HFFc6 (cell line): Measurements from ENCODE around the gene BCAS1. TPM values are rescaled to one million over a fixed set of nuclear protein-coding genes. Genes with fewer than 3 reads are reported as not detected.
A peak's percentile ranks its signal among the peaks of the same experiment; 100 is the strongest.

Source experiments
- DNase-seq: peaks from one replicate; pipeline ENCODE4 v3.0.0-alpha.2; 2018
- H3K27ac Mint-ChIP-seq: 2 replicates; pipeline ENCODE4 v1.8.0; 2020; ENCODE audit warnings: mild to moderate bottlenecking, mixed read lengths
- H3K27me3 Mint-ChIP-seq: 2 replicates; pipeline ENCODE4 v1.8.0; 2021; ENCODE audit warnings: mild to moderate bottlenecking, moderate library complexity, mixed read lengths; ENCODE audit not compliant: insufficient read depth
- H3K36me3 Mint-ChIP-seq: 2 replicates; pipeline ENCODE4 v1.8.0; 2021; ENCODE audit warnings: low read depth, mixed read lengths
- H3K4me1 Mint-ChIP-seq: 2 replicates; pipeline ENCODE4 v1.8.0; 2020; ENCODE audit warnings: low read depth, mixed read lengths
- H3K4me3 Mint-ChIP-seq: 2 replicates; pipeline ENCODE4 v1.8.0; 2020; ENCODE audit warnings: mild to moderate bottlenecking, moderate library complexity, mixed read lengths
- H3K9me3 Mint-ChIP-seq: 2 replicates; pipeline ENCODE4 v1.8.0; 2020; ENCODE audit warnings: mild to moderate bottlenecking, mixed read lengths
- total RNA-seq, 6 experiments: library from RNA; stranded (reverse); fragmentation: NEBNext Ultra II Directional; extraction: Animal tissue kit (Norgen Biotek cat#: 25700); gene quantifications; 2 replicates in 1 of 6; 3 replicates in 5 of 6; pipeline ENCODE4 v1.2.3, GENCODE V29; 2021
- TF ChIP-seq, protein P1 (sequence below): fragments of 200-600 bp; sonication (generic); IDR thresholded peaks from 2 replicates; pipeline ENCODE4 v1.5.0; 2021; ENCODE audit warnings: antibody characterized with exemption, mild to moderate bottlenecking

The BCAS1 gene
- total RNA-seq, 6 experiments from 2014 or later: 0.07 TPM; not detected in 5

DNA sequence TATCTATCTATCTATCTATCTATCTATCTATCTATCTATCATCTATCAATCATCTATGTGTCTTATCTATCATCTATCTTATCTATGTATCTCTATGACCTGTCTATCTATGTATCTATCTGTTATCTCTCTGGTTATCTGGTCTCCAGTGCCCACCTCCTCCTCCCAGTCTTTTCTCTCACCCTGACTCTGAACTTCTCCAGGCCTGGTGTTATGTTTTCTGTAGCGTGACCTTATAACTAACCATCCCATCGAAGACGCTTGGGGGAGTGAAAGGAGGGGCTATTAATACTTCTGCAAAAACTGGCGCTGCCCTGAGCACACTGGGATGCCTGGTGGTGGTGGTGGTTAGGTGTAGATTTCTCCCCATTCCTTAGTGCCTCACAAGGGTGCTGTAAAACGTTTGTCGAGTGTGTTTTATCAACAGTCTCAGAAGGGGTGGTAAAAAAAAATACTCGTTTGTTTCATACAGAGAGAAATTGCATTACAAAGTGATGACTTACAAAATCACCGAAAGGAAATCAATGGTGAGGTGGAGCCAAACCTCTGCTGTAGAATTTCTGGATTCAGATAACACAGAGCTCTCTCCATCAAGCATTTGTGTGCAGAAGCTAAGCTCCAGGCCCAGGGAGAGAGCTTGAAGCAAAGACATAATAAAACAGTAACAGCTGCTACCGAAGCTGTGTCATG lies 156.2 kb downstream of the BCAS1 start:
- Mint-ChIP-seq H3K4me1 (peaks cover 68% of the 10 kb centered on the region), H3K4me3 (peak overlapping the region; percentile 92), H3K36me3 (peaks cover 9% of the 10 kb centered on the region; the same call in 1 of the 2 replicates), H3K9me3 (no peaks in the 10 kb centered on the region), H3K27ac (peak overlapping the region; percentile 98), H3K27me3 (peaks cover 8% of the 10 kb centered on the region)
- TF ChIP-seq, protein P1, sequence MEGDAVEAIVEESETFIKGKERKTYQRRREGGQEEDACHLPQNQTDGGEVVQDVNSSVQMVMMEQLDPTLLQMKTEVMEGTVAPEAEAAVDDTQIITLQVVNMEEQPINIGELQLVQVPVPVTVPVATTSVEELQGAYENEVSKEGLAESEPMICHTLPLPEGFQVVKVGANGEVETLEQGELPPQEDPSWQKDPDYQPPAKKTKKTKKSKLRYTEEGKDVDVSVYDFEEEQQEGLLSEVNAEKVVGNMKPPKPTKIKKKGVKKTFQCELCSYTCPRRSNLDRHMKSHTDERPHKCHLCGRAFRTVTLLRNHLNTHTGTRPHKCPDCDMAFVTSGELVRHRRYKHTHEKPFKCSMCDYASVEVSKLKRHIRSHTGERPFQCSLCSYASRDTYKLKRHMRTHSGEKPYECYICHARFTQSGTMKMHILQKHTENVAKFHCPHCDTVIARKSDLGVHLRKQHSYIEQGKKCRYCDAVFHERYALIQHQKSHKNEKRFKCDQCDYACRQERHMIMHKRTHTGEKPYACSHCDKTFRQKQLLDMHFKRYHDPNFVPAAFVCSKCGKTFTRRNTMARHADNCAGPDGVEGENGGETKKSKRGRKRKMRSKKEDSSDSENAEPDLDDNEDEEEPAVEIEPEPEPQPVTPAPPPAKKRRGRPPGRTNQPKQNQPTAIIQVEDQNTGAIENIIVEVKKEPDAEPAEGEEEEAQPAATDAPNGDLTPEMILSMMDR: no peak
- no peak for DNase-seq

DNA sequence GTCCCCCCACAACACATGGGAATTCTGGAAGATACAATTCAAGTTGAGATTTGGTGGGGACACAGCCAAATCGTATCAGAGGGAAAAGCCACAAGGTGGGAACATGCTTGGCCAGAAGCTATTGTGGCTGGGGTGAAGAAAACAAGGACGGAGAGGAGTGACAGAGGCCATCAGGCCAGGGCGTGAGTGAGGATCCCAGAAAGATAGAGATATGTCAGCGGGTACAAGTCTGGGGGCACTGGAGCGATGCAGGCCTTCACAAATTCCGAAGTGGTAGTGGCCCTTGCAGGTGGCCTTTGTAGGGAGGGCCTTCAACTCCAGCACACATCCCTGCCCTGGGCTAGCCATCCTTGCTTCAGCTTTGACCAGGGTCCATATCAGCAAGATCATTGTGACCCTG lies 159.1 kb downstream of the BCAS1 start:
- Mint-ChIP-seq H3K27me3 (peaks cover 8% of the 10 kb centered on the region), H3K36me3 (peaks cover 9% of the 10 kb centered on the region; the same call in 1 of the 2 replicates), H3K9me3 (no peaks in the 10 kb centered on the region), H3K4me1 (peaks cover 77% of the 10 kb centered on the region), H3K27ac (no peak overlapping the region), H3K4me3 (no peak overlapping the region)
- DNase-seq: no peak
- TF ChIP-seq, protein P1: no peak

DNA sequence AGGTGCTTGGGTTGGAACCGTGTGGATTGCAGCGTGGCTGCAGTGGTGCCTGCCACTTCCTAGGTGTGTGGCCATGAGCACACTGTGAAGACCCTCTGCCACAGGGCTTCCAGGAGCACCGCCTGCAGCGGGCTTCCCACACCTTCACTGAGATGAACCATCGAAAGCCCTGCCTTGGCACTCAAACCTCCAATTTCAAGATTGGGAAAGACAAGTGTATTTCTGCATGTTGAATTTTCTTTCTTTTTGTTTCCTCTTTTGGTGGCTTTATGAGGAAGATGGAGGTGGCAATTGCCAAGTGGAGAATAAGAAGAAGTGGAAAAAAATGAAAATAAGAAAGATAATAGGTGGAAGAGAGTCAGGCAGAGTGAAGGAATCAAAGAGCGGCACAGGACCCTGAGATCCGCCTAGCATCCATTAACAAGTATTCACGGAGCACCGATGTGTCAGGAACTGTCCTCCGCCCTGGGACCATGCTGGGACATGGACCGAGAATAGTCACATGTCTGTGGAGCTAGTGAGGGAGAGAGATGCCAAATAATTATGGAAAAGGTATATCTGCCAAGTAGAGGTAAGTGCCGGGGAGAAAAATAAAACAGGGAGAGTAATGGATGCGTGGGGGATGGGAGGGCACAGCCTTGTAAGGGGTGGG lies 159.9 kb downstream of the BCAS1 start:
- Mint-ChIP-seq H3K36me3 (peaks cover 9% of the 10 kb centered on the region; the same call in 1 of the 2 replicates), H3K27ac (no peak overlapping the region; the same call in 1 of the 2 replicates), H3K4me1 (peaks cover 77% of the 10 kb centered on the region), H3K4me3 (no peak overlapping the region), H3K27me3 (peaks cover 6% of the 10 kb centered on the region), H3K9me3 (no peaks in the 10 kb centered on the region)
- TF ChIP-seq, protein P1: no peak
- DNase-seq: no peak

DNA sequence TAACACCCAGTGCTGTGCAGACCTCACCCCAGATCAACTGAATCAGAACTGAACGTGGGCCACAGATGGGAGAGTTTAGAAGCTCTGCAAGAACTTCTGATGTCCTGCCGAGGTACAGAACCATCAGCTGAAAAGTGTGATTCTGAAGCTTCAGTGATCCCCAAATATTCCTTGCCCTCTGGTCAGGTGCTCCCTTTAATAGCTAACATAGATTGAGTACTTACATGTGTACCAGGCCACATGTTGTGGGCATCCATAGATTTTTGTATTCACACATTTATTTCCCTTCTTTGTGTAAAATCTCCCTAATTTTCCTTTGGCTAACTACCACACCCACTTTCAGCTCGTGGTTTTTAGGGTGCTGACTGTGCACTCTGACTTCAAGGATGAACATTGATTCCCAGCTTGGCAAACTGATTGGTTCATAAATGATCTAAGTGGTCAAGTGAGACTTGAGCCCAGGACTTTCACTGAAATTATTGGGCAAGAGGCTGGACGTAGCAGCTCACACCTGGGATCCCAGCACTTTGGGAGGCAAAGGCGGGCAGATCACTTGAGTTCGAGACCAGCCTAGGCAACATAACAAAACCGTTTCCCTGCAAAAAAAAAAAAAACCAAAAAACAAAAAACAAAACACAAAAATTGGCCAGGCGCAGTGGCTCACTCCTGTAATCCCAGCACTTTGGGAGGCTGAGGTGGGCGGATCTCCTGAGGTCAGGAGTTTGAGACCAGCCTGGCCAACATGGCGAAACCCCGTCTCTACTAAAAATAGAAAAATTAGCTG lies 162.2 kb downstream of the BCAS1 start:
- Mint-ChIP-seq H3K4me1 (peaks cover 68% of the 10 kb centered on the region), H3K36me3 (peaks cover 13% of the 10 kb centered on the region; the same call in 1 of the 2 replicates), H3K27me3 (no peaks in the 10 kb centered on the region; the same call in 1 of the 2 replicates), H3K9me3 (no peaks in the 10 kb centered on the region), H3K27ac (peak overlapping the region; percentile 93), H3K4me3 (peak overlapping the region; percentile 15; the same call in 1 of the 2 replicates)
- no peak for DNase-seq
- TF ChIP-seq, protein P1: no peak

DNA sequence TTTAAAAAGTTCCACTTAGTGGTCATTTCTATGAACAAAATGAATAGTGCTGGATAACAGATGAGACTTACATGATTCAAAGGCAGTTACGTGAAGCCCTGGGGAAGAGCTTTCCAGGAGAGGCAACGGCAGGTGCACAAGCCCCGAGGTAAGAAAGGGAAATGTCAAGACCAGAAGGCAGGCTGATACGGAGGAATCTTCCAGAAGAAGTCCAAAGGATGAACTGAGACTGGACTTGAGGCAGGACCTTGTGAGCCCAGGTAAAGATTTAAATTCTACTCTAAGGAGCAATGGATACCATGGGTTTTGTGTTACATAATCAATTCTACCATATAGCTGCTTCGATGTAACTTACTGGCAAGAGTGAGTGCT lies 164.6 kb downstream of the BCAS1 start:
- DNase-seq: no peak
- H3K36me3 Mint-ChIP-seq: peaks cover 9% of the 10 kb centered on the region; the same call in 1 of the 2 replicates
- H3K27me3 Mint-ChIP-seq: no peaks in the 10 kb centered on the region; the same call in 1 of the 2 replicates
- TF ChIP-seq, protein P1: no peak
- H3K9me3 Mint-ChIP-seq: no peaks in the 10 kb centered on the region
- peak overlapping the region; percentile 93 for H3K27ac Mint-ChIP-seq
- H3K4me1 Mint-ChIP-seq: peaks cover 80% of the 10 kb centered on the region
- H3K4me3 Mint-ChIP-seq: no peak overlapping the region
